Forelimb muscle (tissue), 1 donor: ENCODE results near the gene UBAP1L. TPM values are rescaled to one million over a fixed set of nuclear protein-coding genes. Genes with fewer than 3 reads are reported as not detected.
"Not testable (repeated sequence)": the region's sequence is repeated elsewhere in the genome, so short reads cannot be mapped to it uniquely, and the experiment has no call there.

Source experiments
- DNase-seq: peaks from one replicate; pipeline ENCODE4 v3.0.0-alpha.2; 2013; ENCODE audit warnings: low read depth
- polyA plus RNA-seq: library from polyadenylated mRNA; unstranded; fragments of 120-200 nt; gene quantifications from one replicate; pipeline ENCODE4 v1.2.1, GENCODE V29; 2013; ENCODE audit not compliant: insufficient read length

Gene UBAP1L
- polyA plus RNA-seq, 1 donor: 4.8 TPM

GRCh38 chr15:65099801-65100200 is 15.2 kb downstream of the UBAP1L start:
- not testable (repeated sequence) for DNase-seq

DNA sequence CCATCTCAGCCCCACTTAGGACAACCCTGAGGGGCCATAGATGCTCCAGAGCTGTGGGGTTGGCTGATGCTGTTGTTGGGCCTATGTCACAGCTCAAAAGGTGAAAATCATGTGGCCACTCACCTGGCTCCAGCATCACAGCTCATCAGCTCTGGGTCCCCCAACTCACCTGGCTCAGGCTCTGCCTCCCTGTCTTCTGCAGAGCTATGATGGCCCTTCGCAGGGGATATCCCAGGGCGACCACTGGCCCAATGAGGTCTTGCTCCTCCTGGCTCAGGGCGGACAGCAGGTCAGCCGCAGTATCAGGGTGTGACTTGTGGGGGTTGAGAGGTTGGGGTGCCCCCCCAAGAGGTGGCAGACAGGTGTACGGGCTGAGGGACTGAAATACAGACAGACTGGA is 15.7 kb downstream of the UBAP1L start:
- no peak for DNase-seq

DNA sequence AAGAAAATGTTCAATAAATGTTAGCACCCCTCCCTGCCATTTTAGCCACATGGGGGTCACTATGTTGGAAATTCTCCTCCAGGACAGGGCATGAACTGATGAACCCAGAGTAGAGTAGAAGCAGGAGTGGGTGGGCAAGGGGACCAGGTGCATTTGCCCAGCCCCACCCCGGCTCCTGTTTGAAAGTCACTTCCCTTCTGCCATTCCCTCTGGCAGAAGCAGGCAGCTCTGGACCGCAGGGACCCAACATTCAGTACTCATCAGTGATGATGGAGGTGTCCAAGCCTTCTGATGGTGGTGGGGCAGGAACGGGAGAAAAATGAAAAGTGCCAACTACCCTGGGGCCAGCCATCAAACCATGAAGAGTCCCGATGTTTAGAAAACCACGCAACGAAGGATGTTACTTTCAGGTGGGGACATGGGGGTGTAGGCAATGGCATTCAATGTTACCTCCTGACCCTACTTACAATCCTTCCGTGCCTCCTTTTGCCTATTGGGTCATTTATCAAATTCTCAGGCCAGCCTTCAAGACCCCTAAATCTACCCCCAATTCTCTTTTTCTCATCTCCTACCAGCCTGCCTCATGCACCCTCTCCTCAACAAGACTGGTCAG is 17.2 kb downstream of the UBAP1L start:
- DNase-seq: no peak

- DNase-seq: no peak
Measured at GRCh38 chr15:65096481-65097385, 18.3 kb downstream of the UBAP1L start.

DNA sequence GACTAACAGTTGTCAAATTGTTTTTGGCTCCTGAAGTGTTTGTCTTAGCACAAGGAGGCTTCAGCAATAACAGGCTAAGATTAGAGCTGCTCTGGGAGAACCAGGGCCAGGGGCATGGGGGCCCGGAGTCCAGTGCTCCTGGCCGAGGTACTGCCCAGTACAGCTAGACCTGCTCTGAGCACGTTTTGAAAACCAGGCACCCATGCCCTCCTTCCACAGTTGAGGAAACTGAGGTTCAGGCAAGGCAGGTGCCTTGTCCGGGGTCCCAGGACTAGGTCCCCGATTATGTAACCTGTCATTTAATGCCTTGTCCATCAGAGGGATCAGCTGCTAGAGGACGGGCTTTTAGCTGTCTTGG is 19.3 kb downstream of the UBAP1L start:
- no peak for DNase-seq

DNA sequence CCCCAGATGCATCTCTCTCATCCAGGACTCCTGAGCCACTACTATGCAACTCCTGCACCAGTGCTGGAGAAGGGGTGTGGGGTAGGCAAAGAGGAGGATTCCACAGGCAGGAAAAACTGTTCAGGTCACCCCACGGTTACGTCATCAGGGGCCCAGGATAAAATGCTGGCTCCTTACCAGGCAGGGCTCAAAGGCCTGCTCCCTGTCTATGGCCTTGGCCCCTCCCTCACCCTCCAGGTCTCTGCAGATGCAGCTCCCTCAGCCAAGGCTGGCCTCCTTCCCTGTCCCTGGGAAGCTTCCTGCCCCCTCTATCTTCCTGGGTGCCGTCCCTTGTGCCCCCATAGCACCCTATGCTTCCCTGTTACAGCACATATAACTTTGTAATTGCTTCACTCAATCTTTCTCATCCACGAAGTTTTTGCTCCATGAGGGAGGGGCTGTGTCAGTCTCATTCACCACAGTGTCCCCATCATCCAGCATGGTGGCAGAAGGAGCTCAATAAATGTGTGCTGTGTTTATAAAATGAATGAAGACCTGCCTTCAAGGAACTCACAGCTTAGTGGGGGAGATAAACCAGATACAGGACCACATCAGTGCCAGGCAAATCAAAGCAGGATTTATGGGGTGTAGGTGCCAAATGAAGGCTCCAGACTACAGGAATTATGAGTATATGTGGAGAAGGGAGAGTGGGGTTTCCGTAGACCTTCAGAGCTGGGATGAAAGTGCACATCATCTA is 19.8 kb downstream of the UBAP1L start:
- DNase-seq: no peak

DNA sequence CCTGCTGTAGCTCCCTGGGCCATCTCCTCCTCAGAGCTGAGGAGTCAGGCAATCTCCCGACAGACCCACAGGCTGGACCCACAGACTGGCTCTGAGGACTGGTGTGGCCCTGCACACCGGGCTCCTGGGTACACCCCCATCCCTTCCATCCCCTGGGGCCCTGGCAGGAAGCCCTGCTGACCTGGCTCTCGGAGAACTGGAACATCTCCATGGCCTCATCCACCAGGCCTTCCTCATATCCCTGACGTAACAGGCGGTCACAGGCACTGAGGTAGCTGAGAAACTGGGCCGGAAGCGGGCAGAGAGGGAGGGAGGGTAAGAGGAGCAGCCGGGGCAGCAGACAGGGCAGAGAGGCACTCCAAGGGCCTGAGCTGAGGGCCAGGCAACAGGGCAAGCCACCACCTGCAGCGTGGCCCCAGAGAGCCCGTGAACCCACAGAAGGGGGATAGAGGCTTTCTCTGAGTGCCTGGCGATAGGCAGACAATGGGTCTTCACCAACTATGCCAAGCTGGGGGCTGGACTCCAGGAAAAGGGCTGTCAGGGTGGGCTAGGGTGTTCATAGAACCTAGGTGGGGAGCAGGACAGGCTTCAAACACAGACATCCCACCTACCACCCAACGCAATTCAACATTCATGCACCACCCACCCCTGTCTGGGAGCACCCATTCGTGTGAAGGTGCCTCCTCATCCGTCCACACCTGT is 20.6 kb downstream of the UBAP1L start:
- DNase-seq: no peak

- not testable (repeated sequence) for DNase-seq
Measured at GRCh38 chr15:65093793-65094170, 21.2 kb downstream of the UBAP1L start.

DNA sequence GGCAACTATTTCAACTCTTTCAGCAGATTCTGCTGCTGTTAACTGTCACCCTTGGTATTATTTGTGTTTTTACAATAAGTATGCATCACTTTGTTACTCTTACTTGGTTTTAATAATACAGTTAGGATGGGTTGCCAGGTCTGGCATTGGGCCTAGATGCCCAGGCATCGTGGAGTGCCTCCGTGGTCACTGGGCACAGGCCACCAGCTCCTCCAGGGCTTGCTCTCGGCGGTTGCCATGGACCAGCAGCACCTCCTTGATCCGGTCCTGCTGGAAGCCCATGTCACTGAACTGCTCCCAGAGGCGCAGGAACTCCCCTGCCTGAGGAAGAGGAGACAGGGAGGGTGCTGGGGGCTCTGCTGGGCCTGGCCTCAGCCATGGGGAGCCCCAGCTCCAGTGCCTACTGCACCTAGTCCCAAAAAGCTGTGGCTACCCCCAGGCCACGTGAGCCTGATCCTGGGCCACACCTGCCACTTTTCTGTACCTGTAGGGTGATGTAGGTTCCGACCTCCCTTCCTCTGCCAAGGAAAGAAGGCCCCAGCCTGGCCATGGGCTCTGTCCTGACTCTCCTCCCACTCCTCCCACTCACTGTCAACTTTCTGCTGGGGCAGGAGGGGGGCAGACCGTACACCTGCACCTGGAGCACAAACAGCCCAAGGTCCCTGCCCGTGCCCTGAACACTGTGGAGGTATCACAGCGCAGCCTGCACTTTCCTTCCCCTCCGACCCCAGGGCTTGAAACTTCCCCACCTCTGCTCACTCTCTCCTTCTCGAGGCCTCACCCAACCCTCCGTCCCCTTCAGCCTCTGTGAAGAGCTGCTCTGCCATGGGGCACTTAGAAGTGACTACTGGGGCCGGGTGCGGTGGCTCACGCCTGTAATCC is 21.8 kb downstream of the UBAP1L start:
- DNase-seq: no peak

- no peak for DNase-seq
Measured at GRCh38 chr15:65091946-65092770, 22.8 kb downstream of the UBAP1L start.

DNA sequence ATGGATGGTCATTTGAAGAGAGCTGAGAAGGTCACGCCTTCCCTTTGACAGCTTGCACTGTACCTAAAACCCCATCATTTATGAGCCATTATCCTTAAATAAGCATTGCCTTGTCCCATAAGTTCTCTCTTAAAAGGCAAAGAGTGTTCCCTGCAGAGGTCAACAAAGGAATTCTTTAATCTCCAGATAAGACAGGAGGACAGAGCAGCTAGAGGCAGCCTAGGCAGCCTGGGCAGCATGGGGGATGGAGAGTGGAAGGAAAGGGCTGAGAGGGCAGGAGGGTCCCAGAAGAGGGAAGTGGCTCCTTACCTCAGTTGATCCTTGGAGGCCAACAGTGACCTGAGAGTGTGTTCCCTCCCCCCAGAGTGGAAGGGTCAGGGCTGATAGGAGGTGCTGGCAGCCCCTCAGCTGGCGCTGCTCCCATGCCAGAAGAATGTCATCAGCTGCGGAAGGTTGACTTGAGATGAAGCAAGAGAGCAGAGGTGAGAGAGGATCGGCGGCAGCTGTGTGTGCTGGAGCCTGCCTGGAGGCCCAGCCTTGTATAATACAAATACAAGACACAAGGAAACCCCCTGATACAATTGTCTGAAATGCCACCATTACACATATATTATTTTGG is 25.7 kb downstream of the UBAP1L start:
- no peak for DNase-seq

GRCh38 chr15:65088643-65089021 is 26.4 kb downstream of the UBAP1L start:
- DNase-seq: no peak

GRCh38 chr15:65087873-65088642 is 26.9 kb downstream of the UBAP1L start:
- no peak for DNase-seq

DNA sequence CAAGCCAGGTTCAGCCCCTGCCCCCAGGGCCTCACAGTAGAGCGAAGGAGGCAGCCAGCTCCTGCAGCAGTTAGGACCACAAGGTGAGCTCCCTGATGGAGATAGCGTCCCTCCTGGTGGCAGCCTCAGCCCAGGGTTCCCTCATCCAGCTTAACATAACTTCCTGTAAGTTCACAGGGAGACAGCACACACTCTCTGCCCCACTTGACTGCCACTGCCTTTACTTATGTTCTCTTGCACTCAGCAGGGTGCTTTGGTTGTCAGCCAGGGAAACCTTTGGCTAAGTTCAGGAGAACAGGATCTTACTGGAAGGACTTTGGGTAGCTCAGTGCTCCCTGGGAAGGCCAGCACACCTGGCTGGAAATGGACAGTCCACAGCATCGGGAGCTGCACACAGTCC is 27.6 kb downstream of the UBAP1L start:
- no peak for DNase-seq

DNA sequence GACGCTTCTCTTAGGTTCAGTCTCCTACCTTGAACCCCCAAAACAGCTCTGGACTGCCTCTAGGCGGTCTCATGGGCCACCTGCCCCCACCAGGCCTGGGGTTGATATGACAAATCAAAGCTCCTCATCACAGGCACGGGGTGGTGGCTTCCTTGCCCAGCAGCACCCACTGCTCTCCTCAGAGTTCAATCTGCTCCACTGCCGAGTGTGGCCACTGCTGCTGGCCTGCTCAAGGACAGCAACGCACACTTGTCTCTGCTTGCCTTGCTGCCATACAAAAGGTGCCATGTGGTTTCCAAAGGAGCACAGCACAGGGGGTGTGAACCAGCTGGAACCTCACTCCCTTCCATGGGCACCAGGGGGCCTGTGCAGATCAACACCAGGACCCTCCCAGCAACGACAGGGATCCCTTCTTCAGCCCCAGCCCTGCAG is 28.3 kb downstream of the UBAP1L start:
- no peak for DNase-seq

DNA sequence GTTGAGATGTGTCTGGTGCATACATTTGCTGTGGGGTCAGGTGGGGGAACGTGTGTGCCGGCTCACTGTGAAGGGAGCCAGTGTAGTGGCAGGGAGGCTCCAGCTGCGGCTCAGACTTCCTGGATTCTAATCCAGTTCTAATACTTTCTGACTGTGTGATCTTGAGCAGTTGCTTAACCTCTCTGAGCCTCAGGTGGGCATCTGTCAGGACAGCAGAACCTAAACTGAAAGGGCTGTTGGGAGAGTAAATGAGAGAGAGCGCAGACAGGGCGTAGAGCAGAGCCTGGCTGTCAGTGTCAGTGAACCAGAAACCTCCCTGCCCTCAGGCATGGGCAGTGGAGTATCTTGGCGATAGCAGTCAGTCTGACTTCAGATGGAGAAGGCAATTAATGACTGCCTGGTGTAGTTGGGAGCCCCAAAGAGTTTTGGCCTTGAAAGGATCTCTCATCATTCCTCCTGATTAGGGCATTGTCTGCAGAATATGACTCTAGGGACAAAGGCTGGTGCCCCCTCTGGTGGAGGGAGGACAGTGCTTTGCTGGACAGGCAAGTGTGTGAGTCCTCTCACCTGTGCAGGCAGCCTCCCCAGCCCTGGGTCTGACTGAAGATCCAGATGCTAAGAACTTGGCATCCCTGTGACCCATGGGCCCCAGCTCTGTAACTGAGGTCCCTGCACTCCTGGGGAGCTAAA is 28.9 kb downstream of the UBAP1L start:
- DNase-seq: no peak

GRCh38 chr15:65085207-65085753 is 29.7 kb downstream of the UBAP1L start:
- DNase-seq: no peak
